ENCODE measurements around the gene SLC2A9.

The SLC2A9 gene

GRCh38 chr4:9938933-9939332, 82.4 kb downstream of the SLC2A9 start:
- Histone ChIP-seq H3K27ac (ENCODE audit: low read length) (no peak overlapping the region), H3K9ac (ENCODE audit: low read length) (no peak overlapping the region), H3K4me1 (ENCODE audit: low read length) (no peaks in the 10 kb centered on the region), H3K4me2 (ENCODE audit: low read depth, low read length) (no peak overlapping the region), H3K9me3 (replicated peaks; ENCODE audit: insufficient read depth, low read length) (no peaks in the 10 kb centered on the region), H3K4me3 (ENCODE audit: low read length) (no peak overlapping the region), H3K9me2 (replicated peaks; ENCODE audit: insufficient read depth, low read length) (no peaks in the 10 kb centered on the region), H4K20me1 (ENCODE audit: insufficient read depth, low read length) (no peaks in the 10 kb centered on the region), H3K27me3 (replicated peaks; ENCODE audit: insufficient read depth, low read length) (no peaks in the 10 kb centered on the region), H3F3A (ENCODE audit: insufficient read depth, low read length) (no peaks in the 10 kb centered on the region), H2AFZ (ENCODE audit: low read length) (no peak overlapping the region), H3K79me2 (ENCODE audit: low read length) (no peaks in the 10 kb centered on the region), H3K36me3 (replicated peaks; ENCODE audit: insufficient read depth, low read length) (no peaks in the 10 kb centered on the region)
- DNase-seq, result no peak
- no peak for TF ChIP-seq EZH2 (optimal IDR thresholded peaks at IDR 0.05; ENCODE audit: low read depth, low read length)
- TF ChIP-seq CTCF (IDR thresholded peaks at IDR 0.05; ENCODE audit: low read length), result no peak
- no peak for TF ChIP-seq EZH2phosphoT487 (IDR thresholded peaks at IDR 0.05; ENCODE audit: low read length)

- H3K27ac ChIP-seq (ENCODE audit: low read length), result no peak overlapping the region
- H3K9me2 ChIP-seq (replicated peaks; ENCODE audit: insufficient read depth, low read length), result no peaks in the 10 kb centered on the region
- H3F3A ChIP-seq (ENCODE audit: insufficient read depth, low read length), result no peaks in the 10 kb centered on the region
- H4K20me1 ChIP-seq (ENCODE audit: insufficient read depth, low read length), result no peaks in the 10 kb centered on the region
- no peak overlapping the region for H3K9ac ChIP-seq (ENCODE audit: low read length)
- no peak overlapping the region for H2AFZ ChIP-seq (ENCODE audit: low read length)
- no peaks in the 10 kb centered on the region for H3K79me2 ChIP-seq (ENCODE audit: low read length)
- TF ChIP-seq EZH2 (optimal IDR thresholded peaks at IDR 0.05; ENCODE audit: low read depth, low read length) (no peak), CTCF (IDR thresholded peaks at IDR 0.05; ENCODE audit: low read length) (no peak), EZH2phosphoT487 (IDR thresholded peaks at IDR 0.05; ENCODE audit: low read length) (no peak)
- no peak for DNase-seq
- H3K9me3 ChIP-seq (replicated peaks; ENCODE audit: insufficient read depth, low read length), result no peaks in the 10 kb centered on the region
- H3K4me3 ChIP-seq (ENCODE audit: low read length), result no peak overlapping the region
- no peaks in the 10 kb centered on the region for H3K36me3 ChIP-seq (replicated peaks; ENCODE audit: insufficient read depth, low read length)
- no peaks in the 10 kb centered on the region for H3K4me1 ChIP-seq (ENCODE audit: low read length)
- H3K4me2 ChIP-seq (ENCODE audit: low read depth, low read length), result no peak overlapping the region
- no peaks in the 10 kb centered on the region for H3K27me3 ChIP-seq (replicated peaks; ENCODE audit: insufficient read depth, low read length)
Measured at GRCh38 chr4:9937078-9937477, 84.2 kb downstream of the SLC2A9 start.

GRCh38 chr4:9936129-9936644, 85.1 kb downstream of the SLC2A9 start:
- no peak for DNase-seq
- no peak for TF ChIP-seq CTCF (IDR thresholded peaks at IDR 0.05; ENCODE audit: low read length)
- no peak for TF ChIP-seq EZH2 (optimal IDR thresholded peaks at IDR 0.05; ENCODE audit: low read depth, low read length)
- TF ChIP-seq EZH2phosphoT487 (IDR thresholded peaks at IDR 0.05; ENCODE audit: low read length), result no peak
- H3K36me3 ChIP-seq (replicated peaks; ENCODE audit: insufficient read depth, low read length), result no peaks in the 10 kb centered on the region
- H3K4me1 ChIP-seq (ENCODE audit: low read length), result no peaks in the 10 kb centered on the region
- H3K9ac ChIP-seq (ENCODE audit: low read length), result no peak overlapping the region
- no peaks in the 10 kb centered on the region for H3K27me3 ChIP-seq (replicated peaks; ENCODE audit: insufficient read depth, low read length)
- no peak overlapping the region for H3K4me3 ChIP-seq (ENCODE audit: low read length)
- no peak overlapping the region for H3K27ac ChIP-seq (ENCODE audit: low read length)
- no peaks in the 10 kb centered on the region for H3K9me3 ChIP-seq (replicated peaks; ENCODE audit: insufficient read depth, low read length)
- H3F3A ChIP-seq (ENCODE audit: insufficient read depth, low read length), result no peaks in the 10 kb centered on the region
- no peaks in the 10 kb centered on the region for H3K9me2 ChIP-seq (replicated peaks; ENCODE audit: insufficient read depth, low read length)
- no peak overlapping the region for H3K4me2 ChIP-seq (ENCODE audit: low read depth, low read length)
- H4K20me1 ChIP-seq (ENCODE audit: insufficient read depth, low read length), result no peaks in the 10 kb centered on the region
- no peaks in the 10 kb centered on the region for H3K79me2 ChIP-seq (ENCODE audit: low read length)
- no peak overlapping the region for H2AFZ ChIP-seq (ENCODE audit: low read length)
